H1 (cell line): Measurements from ENCODE around the gene IL18RAP. TPM values are rescaled to one million over a fixed set of nuclear protein-coding genes. Genes with fewer than 3 reads are reported as not detected.

Experiments used
- EP300 ChIP-seq, 2 experiments: IDR thresholded peaks; 1 replicate in 1 of 2; 2 replicates in 1 of 2; pipeline ENCODE4 v1.6.1; 2011 to 2012; ENCODE audit warnings: low read depth in 2 of 2, low read length in 2 of 2, mild to moderate bottlenecking in 2 of 2, borderline replicate concordance in 1 of 2, inconsistent platforms in 1 of 2, moderate library complexity in 1 of 2
- KDM4A ChIP-seq: IDR thresholded peaks from one replicate; pipeline ENCODE4 v1.7.1; 2012; ENCODE audit warnings: low read depth, mild to moderate bottlenecking, moderate library complexity, low read length, inconsistent platforms; ENCODE audit not compliant: severe bottlenecking
- SAP30 ChIP-seq: fragments of 300-600 bp; sonication (generic); IDR thresholded peaks from 2 replicates; pipeline ENCODE4 v1.7.1; 2012; ENCODE audit warnings: low read length, moderate library complexity, mild to moderate bottlenecking, inconsistent platforms; ENCODE audit not compliant: insufficient read depth, insufficient replicate concordance
- SIX5 ChIP-seq: IDR thresholded peaks from 2 replicates; pipeline ENCODE4 v1.6.1; 2011; ENCODE audit warnings: mild to moderate bottlenecking, low read depth, low read length
- polyA plus RNA-seq, 7 experiments: library from polyadenylated mRNA; depleted of rRNA in 3 of 7; stranded (reverse) in 5 of 7; unstranded in 2 of 7; fragments of >200 nt in 5 of 7; fragments of 200-250 nt in 2 of 7; gene quantifications; 1 replicate in 5 of 7; 2 replicates in 1 of 7; 4 replicates in 1 of 7; pipeline versions ENCODE4 v1.2.1 to v1.2.3, GENCODE V29; 2011 to 2013; ENCODE audit warnings: missing spikeins in 2 of 7, mixed read lengths in 2 of 7
- total RNA-seq: library from RNA; stranded (reverse); fragmentation: NEBNext Ultra II Directional; extraction: Animal tissue kit (Norgen Biotek cat#: 25700); gene quantifications from 2 replicates; pipeline ENCODE4 v1.2.1, GENCODE V29; 2021

The IL18RAP gene
- total and polyA plus RNA-seq, 2 of the 8 experiments (the other 6 are each of a cell fraction or from before 2014, with no cell fraction given): not detected

DNA sequence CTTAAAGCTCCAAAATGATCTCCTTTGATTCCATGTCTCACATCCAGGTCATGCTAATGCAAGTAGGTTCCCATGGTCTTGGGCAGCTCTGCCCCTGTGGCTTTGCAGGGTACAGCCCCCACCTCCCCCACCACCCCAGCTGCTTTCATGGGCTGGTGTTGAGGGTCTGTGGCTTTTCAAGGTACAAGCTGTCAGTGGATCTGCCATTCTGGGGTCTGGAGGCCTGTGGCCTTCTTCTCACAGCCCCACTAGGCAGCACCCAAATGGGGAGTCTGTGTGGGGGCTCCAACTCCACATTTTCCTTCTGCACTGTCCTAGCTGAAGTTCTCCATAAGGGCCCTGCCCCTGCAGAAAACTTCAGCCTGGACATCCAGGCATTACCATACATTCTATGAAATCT is 69.0 kb downstream of the IL18RAP start (continued):
- TF ChIP-seq KDM4A (no peak), SAP30 (no peak), EP300 (IDR thresholded peaks at IDR 0.05; ENCODE audit: borderline replicate concordance in 1 of 2, low read depth in 2 of 2, low read length in 2 of 2) (no peak), SIX5 (no peak)
